ENCODE measurements around the gene TBCD.

TBCD gene

DNA sequence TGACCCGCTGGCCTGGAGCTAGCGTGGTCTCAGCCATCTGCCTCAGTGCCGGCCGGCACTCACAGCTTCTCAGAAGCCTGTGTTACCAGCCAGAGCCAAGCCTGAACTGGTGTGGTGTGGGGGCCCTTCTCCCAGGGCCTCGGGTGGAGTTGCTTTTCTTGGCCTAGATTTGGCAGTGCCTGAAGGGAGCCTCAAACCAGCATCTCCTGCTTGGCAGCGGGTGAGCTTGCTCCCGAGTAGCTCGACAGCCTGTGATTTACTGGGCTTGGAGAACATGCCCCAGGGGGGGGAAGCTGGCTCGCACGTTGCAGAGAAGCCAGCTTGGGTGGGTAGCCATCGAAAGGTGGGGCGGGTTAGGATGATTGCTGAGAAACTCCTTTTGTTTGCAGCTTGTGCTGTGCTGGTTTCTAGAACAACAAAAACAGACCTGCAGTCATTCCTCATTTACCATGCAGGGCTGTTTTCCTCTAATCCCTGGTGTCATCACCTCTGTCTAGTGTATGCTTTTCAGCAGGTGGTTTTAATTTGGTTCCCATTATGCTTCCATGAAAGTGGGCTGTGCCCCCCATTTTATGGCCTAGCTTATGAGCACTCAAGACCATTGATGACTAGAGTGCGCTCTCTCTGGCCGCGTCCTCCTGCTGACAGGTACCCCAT lies 42.2 kb downstream of the TBCD start:
- FAIRE-seq, result no peak

DNA sequence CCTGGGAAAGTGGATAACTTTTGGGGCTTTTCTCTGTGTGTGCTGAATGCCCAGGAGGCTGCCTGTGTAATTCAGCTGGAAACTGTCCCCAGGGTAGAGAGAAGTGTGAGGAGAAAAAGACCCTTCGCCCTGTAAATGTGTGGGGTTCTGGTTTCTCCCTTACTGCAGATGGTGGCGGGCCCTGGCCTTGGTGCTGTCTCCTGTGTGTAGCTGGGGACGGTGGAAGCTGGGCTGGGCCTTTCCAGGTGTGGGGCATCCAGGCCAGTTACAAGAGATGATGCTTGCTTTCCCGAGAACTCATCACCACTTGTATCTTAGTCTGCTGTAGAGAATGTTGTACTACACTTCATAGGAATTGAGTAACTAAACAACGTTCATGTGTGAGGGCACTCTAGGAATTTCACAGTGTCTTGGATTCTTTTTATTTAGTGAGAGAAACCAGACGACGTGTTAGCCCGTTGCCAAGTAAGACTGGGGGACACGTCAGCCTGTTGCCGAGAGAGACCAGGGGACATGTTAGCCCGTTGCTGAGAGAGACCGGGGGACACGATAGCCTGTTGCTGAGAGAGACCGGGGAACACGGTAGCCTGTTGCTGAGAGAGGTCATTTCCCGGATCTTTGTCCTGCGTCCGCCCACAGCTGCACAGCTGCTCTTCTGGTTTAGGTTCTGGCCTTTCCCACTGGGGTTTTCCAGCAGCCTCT lies 43.1 kb downstream of the TBCD start:
- no peak for FAIRE-seq

DNA sequence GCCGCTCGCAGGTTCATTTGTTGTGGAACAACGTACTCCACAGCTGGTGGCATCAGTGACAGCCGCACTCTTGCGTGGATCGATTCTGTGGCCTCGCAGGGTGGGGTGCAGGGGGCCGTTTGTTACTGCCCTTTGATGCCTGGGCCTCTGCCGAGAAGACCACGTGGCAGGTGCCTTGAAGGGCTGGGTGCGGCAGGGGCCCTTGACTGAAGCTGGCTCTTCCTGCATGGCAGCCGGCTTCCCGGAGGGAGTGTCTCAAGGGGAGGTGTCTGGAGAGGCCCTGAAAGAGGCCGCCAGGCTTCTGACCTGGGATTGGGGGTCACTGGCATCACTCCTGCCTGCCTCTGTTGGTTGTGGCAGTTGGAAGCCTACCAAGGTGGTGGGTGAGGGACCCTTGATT lies 43.8 kb downstream of the TBCD start:
- no peak for FAIRE-seq

DNA sequence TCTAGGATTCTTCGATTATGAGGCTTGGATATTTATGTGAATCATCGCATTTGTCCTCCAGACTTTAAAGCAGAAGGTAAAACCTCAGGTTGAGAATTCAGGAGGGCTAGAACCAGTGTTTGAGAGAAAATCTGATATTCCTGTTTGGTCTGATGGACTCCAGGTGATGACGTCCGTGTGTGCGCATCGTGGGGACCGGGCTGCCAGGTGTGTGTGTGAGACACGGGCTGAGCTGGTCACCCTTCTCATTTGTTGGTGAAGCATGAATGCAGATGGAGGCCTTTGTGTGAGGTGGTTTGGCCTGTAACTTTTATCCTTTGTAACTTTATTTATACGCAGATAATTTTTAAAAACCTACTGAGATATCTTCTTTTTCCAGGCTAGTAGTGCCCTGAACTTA lies 45.2 kb downstream of the TBCD start:
- no peak for FAIRE-seq

DNA sequence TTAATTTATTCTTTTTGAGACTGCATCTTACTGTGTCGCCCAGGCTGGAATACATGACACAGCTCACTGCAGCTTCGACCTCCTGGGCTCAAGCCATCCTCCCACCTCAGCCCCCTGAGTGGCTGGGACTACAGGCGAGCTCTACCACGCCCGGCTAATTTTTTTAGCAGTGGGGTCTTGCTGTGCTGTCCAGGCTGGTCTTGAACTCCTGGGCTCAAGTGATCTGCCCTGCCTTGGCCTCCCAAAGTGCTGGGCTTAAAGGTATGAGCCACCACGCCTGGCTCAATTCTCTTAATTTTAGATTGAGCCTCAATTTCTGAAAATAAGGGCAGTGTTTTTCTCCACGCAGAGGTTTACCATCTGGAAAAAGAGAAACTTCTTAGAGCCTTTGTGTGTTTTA lies 46.9 kb downstream of the TBCD start:
- FAIRE-seq, result no peak

DNA sequence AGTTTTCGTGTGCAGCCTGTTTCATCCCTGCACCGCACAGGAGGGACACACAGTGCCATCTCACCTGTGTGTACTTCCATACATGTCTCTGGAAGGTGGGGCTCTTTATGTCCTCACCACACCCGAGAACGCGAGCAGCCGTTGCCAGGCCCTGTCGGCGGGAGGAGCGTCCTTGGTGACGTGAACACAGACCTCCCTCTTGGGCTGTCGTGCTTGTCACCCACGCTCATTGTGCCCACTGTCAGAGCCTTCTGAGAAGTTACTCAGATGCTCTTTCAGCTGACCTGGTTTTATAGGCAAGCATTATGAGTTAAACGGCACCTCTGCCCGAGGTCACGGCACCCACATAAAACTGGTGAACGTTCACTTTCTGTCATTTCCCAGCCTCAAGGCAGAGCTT lies 47.7 kb downstream of the TBCD start:
- no peak for FAIRE-seq

DNA sequence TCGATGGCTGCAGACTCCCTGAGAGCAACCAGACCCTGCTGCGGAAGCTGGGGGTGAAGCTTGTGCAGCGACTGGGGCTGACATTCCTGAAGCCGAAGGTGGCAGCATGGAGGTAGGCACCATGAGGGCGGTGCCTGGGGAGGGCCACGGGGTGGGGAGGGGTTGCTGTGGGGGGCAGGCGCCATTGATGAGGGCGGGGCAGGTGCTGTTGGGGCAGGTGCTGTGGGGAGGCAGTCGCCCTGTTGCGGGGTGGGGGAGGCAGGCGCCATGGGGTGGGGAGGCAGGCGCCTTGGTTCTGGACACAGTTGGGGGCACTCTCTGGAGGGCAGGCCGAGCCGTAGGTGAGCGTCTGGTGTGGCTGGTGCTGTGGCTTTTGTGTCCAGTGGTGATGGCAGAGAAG lies 49.0 kb downstream of the TBCD start:
- no peak for FAIRE-seq

DNA sequence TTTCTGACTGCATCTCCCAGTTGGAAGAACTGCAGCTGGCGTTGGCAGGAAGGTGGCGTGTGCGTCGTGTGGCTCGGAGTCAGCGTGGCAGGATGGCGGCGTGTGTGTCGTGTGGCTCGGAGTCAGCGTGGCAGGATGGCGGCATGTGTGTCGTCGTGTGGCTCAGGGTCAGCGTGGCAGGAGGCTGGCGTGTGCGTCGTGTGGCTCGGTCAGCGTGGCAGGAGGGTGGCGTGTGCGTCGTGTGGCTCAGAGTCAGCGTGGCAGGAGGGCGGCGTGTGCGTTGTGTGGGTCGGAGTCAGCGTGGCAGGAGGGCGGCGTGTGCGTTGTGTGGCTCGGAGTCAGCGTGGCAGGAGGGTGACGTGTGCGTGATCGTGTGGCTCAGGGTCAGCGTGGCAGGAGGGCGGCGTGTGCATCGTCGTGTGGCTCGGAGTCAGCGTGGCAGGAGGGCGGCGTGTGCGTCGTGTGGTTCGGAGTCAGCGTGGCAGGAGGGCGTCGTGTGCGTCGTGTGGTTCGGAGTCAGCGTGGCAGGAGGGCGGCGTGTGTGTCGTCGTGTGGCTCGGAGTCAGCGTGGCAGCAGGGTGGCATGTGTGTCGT lies 49.6 kb downstream of the TBCD start:
- FAIRE-seq, result no peak

DNA sequence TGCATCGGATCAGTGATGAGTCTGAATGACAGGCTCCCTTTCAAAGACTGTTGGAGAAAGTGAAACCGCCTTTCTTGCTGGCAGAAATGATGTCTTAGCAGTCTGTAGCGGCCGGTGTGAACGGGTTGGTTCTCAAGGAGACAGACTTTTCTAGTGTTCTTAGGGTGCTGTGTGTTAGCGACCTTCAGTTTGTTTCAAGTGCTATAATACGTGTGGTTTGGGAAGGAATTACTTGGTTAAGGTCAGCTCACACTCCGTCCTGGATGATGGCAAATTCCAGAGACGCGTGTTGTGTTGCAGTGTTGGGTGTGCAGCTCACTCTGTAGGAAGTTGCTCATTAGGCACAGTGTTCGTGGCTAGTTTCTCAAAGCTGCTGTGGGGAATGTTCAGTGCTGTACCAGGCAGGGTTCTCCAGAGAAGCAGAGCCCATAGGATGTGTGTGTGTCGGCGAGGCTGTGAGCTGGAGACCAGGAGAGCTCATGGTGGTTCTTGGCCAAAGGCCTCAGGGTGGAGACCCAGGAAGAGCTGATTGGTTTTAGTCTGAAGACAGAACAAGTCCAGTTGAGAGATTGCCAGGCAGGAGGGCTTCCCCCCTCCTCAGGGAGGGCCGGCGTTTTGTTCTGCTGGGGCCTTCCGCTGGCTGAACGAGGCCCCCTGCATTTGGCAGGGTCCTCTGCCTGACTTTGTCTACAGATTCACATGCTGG lies 50.4 kb downstream of the TBCD start:
- FAIRE-seq, result no peak

DNA sequence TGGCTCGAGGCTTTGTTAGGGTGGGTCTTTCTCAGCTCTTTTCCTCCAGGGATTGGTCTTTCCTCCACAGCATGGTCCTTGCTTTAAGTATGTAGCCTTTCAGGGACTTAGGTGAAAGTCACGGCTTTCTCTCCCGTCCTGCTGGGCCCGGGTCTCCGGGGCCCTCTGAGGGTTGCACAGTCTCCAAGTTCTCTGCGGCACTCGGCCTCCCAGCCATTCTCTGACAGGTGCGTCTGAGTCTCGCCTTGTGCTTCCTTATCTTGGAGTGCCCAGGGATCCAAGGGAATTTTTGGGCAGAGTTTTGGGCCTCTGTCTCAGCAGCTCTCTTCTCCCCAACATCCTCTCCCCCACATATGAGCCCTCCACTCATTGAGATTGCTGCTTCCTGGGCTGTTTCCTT lies 51.3 kb downstream of the TBCD start:
- FAIRE-seq, result no peak

DNA sequence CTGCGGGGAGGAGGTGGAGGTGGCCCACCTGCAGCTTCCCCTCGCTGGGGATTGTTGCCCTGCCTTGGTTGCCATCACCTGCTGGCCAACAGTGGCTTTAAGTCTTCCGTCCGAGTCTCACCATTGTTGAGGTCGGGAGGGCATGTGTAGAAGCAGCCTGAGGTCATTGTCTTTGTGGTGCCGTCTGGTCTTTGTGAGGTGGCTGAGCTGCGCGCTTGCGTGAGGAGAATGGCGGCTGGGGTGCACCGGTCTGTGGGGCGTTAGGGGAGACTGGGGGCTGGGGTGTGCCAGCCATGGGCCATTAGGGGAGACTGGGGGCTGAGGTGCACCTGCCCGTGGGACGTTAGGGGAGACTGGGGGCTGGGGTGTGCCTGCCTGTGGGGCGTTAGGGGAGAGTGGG lies 51.7 kb downstream of the TBCD start:
- no peak for FAIRE-seq

DNA sequence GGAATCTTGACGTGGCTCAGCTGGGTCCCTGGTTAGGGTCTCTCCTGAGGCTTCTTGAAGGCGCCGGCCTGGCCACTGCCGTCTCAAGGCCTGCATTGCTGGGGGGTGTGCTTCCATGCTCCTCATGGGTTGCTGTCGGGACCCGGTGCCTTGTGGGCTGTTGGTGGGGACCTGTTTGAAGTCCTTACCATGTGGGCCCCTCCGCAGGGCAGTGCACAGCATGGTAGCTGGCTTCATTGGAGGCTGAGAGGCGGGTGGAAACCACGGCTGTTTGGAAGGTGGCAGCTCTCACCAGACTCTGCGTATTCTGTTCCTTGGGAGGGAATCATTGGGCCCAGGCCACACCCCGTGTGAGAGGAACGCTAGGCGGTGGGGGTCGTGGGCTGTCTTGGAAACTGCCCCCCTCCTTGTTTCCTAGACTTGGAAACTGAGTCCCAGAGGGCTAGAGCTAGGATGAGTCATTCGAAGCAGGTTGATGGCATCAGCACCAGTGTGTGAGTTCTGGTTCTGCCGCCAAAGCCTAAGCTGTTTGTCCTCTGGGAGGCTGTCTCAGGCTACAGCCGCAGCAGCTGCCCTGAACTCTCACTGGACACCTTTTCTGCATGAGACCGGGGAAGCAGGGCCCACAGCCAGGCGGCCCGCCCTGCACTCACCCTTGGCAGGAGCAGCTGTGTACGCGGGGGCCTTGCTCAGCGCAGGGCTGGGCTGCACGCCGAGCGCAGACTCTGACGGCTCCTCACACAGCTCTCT lies 52.8 kb downstream of the TBCD start:
- no peak for FAIRE-seq

DNA sequence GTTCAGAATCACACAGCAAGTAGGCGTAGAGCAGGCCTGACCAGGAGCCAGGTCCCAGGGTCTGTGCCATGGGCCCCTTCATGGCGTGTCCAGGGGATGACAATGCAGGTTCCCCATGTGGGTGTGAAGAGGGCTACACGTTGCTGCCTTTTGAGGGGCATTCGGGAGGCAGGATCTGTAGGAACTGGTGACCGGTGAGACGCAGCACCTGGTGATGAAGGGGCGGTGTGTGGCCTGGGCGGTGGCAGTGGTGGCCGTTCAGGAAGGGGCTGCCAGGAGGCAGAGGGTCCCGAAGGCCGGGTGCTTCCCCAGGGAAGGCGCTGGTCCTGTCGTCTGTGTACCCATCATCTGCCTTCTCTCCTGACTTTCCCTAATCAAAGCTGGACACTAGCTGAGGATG lies 53.4 kb downstream of the TBCD start:
- FAIRE-seq, result no peak

DNA sequence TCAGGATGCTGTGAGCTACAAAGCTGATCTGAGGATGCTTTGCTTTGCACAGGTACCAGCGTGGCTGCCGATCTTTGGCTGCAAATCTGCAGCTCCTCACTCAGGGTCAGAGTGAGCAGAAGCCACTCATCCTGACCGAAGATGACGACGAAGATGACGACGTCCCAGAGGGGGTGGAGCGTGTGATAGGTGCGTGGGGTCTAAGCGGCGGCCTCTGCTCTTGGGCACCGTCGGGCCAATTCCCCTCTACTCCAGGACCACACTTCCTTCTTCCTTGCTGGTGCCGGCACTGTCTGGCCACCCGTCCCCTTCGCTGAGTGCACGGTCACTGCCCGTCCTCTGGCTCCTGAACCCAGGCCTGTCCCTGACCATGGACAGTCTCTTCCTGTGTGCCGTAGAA lies 54.0 kb downstream of the TBCD start:
- no peak for FAIRE-seq

DNA sequence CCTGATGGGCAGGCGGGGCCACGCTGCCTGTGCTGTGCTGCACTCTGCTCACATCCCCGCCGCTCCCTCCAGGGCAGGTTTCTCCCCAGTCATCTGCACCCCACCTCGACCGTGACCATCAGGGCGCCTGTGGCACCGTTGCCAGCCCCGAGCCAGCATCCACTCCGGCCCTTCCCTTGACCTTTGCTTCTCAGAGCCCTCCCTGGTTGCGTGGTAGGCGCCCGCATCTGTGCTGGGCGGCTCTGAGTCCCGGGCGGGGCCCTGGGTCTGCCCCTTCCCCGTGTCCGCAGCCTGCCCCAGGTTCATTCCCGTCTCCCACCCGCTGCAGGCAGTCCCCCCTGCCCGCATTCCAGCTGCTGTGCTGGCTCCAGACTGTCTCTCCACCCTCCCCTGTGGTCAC lies 54.8 kb downstream of the TBCD start:
- no peak for FAIRE-seq

DNA sequence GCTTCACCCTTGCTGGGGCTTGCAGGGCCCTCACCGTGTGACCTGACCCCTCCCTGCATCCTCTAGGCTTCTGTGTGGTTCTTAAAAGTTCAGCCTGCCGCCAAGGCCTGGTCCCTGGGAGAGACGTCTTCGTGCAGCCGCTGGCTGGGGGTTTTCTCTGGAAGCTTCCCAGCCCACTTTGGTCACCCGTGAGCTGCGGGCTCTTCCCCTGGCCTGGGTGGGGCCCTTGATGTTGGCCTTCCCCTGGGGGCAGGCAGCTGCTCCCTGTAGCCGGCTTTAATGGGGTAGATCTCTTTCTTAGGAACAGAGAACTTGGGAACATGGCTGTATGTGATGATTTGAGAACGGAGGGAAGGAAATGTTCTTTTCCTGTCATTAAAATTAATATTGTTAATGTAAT lies 55.2 kb downstream of the TBCD start:
- no peak for FAIRE-seq

DNA sequence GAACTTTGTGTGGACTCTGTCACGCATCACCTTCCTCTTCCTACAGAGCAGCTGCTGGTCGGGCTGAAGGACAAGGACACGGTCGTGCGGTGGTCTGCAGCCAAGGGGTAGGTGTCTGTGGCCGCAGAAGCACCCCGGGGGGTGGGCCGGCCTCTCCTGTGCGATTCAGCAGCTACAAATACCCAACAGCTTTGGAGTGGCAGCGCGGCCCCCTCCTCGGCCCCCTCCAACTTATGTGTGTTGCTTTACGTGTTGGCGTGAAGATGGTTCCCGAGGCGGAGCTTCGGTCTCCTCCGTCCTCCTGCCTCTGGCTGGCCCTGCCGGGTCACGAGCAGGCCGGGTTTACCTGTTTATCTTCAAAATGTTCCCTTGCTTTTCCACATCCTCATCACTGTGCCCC lies 55.7 kb downstream of the TBCD start:
- no peak for FAIRE-seq

DNA sequence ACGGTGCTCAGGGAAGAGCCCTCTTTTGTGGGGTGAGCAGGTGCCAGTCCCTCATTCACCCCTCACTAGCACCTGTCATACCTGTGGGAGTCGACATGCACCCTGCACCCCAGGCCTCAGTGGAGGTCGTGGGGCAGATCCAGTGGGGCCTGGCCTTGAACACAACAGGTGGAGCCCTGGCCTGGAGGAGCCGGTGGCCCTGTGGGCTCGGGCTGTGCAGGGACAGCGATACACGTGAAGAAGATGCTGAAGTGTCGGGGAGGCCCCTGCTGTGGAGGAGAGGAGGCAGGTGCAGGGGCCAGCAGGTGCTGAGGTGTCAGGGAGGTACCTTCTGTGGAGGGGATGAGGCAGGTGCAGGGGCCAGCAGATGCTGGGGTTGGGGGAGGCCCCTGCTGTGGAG lies 56.1 kb downstream of the TBCD start:
- FAIRE-seq, result no peak

DNA sequence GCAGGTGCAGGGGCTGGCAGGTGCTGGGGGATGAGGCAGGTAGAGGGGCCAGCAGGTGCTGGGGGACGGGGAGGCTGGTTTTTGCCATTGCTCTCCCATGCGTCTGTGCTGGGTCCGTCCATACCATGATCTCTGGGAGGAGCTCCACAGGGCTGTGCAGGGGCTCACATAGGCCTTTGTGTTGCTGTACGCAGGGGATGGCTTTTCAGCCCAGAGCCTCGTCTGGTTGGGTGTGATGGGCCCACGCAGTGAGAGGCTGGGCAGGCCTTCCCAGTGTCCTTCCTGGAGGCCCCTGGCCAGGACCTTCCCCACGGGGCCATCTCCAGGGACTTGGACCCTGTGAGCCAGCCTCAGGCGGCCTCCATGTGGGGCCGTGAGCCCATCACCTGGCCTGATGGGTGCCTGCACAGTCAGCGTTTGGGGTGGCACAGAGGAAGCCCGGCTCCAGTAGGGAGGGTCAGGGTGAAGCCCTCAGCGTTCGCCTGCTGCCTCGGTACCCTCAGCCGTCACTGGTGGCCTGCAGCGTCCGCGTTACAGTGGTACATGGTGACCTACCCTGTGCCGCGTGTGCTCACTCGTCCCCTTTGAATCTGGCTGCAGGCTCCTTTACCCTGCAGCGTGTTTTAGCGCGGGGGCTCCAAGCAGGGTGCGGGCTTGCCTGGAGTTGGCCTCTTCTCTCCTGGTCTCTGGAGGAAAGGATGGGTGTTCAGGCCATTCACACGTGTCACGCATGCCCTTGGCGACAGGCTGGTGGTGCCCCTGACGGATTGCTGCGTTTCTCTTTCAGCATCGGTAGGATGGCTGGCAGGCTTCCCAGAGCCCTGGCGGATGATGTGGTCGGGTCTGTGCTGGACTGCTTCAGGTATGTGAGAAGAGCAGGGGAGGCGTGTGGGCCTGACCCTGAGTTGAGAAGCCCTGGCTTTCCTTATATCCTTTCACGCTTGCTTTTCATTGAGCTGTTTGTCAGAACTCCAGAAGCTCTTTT lies 57.3 kb downstream of the TBCD start:
- no peak for FAIRE-seq

DNA sequence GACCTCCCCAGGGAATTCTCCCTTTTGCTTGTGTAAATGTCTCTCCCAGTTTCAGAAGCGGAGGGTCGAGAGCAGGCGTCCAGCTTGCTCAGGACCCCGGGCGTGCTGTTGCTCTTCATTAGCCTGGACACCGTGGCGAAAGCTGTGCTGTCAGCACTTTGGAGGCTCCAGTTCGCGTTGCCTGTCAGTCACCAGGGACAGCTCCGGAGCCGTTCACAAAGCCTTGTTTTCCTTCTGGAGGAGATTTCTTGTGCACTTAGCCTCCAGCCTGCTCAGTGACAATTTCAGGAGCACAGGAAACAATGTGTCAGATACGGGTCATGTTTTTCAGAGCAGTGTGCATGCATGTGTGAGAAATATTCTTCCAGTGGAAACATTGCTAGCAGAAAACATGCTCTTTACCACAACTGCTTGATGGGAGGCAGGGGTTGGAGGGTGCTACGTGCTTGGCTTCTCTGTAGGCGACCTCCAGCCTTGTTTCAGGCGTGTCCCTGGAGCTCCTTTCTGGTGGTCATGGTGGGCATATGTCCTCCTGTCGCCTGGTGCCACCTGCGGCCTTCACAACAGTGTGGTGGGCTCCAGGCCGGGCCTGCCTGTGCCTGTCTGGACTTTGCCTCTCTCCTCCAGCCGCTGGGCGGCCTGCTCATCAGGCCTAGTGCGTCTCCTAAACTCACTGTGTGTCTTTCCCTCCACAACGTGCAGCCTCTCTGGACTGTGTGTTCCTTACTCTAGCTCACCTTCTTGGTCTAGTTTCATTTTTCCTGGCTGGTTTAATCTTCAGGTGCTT lies 59.0 kb downstream of the TBCD start:
- FAIRE-seq, result no peak

DNA sequence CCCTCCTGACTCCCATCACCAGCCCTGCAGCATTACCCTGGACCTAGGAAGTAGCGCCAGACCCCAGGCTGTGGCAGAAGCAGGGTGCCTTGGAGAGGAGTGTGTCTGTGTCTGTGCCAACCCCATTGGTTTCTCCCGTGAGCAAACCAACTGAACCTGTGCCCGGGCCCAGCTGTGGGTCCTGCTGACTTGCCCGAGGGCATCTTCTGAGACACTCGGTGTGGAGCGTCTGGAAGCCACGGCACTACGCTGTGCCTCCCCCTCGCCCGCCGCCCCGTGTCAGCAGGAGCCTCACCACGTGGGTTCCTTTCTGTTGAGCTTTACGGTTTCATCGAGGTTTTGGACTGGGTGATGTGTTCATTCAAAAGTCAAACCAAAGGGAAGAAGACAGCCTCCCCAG lies 60.2 kb downstream of the TBCD start:
- FAIRE-seq, result no peak

All from islet of Langerhans (tissue), 1 donor.